ENCODE results near the gene ARID1B. TPM values are rescaled to one million over a fixed set of nuclear protein-coding genes. Genes with fewer than 3 reads are reported as not detected.
A peak's percentile ranks its signal among the peaks of the same experiment; 100 is the strongest.

Gene ARID1B
- total and polyA plus RNA-seq, 2 of the 13 experiments (the other 11 are each of a cell fraction or from before 2014, with no cell fraction given): 20.1 to 32.6 TPM

DNA sequence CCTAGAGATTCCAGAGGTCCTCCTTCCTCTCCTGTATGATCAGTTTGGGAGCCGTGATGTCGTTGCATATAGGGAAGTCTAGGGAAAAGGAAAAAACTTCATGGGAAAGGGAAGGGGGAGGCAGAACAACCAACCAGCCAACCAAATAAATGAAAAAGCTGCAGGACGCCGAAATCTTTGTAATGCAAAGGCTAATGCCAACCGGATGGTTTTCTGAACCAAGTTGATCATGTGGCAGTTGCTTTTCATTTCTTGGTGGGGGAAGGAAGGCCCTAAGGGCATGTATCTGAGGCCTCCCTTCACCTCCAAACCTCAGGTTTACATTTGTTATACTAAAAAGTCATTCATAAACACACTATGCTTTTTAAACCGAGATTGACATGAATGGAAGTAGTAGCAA, 167.2 kb downstream of the ARID1B start:
- 96% methylated on average over 6 of the region's 6 CpGs for whole genome bisulfite sequencing (ENCODE audit: low lambda C conversion rate)

More for the DNA sequence above, 167.2 kb downstream of the ARID1B start:
- Histone ChIP-seq H2AFZ (ENCODE audit: low read length) (no peak overlapping the region), H3K27me3 (ENCODE audit: control insufficient read depth in 1 of 2, insufficient read depth in 2 of 2, low read length in 2 of 2) (no peaks in the 10 kb centered on the region), H4K20me1 (ENCODE audit: insufficient read depth, low read length) (peaks cover 3% of the 10 kb centered on the region; the same call in 1 of the 2 replicates), H3K27ac (ENCODE audit: extremely low read length, insufficient read depth, low read length) (no peak overlapping the region), H3K4me1 (ENCODE audit: insufficient read depth, low read length) (no peaks in the 10 kb centered on the region), H3K4me3 (replicated peaks in 1 of 3; ENCODE audit: insufficient read depth in 1 of 3, low read depth in 2 of 3, low read length in 3 of 3) (no peak overlapping the region), H3K4me2 (ENCODE audit: low read depth, low read length) (no peak overlapping the region), H3K36me3 (replicated peaks in 1 of 2; ENCODE audit: control insufficient read depth in 1 of 2, insufficient read depth in 2 of 2, low read length in 2 of 2) (0 out of 5 replicates have a peak, but pooled peaks cover 0 to 2% of the 10 kb centered on the region in 2 experiments), H3K9me3 (ENCODE audit: low read length) (no peaks in the 10 kb centered on the region), H3K79me2 (ENCODE audit: insufficient read depth, low read length) (peaks cover 56% of the 10 kb centered on the region), H3K9ac (ENCODE audit: insufficient read depth, low read depth, low read length) (no peak overlapping the region)
- no TSS peak for BruUV-seq (replicated peaks)
- no peak for ATAC-seq
- in situ Hi-C loops (cut with HindIII; ENCODE audit: extremely low pct_ligation_motif_present, low pct_unique_long_range_greater_than_20kb): no loop called here
- CTCF ChIA-PET (ENCODE audit: low intra/inter-chr PET ratio, low total read pairs): no interaction called here
- FAIRE-seq: no peak
- DNase-seq (ENCODE audit: low spot score): no peak
- TF ChIP-seq, protein P1, sequence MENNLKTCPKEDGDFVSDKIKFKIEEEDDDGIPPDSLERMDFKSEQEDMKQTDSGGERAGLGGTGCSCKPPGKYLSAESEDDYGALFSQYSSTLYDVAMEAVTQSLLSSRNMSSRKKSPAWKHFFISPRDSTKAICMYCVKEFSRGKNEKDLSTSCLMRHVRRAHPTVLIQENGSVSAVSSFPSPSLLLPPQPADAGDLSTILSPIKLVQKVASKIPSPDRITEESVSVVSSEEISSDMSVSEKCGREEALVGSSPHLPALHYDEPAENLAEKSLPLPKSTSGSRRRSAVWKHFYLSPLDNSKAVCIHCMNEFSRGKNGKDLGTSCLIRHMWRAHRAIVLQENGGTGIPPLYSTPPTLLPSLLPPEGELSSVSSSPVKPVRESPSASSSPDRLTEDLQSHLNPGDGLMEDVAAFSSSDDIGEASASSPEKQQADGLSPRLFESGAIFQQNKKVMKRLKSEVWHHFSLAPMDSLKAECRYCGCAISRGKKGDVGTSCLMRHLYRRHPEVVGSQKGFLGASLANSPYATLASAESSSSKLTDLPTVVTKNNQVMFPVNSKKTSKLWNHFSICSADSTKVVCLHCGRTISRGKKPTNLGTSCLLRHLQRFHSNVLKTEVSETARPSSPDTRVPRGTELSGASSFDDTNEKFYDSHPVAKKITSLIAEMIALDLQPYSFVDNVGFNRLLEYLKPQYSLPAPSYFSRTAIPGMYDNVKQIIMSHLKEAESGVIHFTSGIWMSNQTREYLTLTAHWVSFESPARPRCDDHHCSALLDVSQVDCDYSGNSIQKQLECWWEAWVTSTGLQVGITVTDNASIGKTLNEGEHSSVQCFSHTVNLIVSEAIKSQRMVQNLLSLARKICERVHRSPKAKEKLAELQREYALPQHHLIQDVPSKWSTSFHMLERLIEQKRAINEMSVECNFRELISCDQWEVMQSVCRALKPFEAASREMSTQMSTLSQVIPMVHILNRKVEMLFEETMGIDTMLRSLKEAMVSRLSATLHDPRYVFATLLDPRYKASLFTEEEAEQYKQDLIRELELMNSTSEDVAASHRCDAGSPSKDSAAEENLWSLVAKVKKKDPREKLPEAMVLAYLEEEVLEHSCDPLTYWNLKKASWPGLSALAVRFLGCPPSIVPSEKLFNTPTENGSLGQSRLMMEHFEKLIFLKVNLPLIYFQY (CRISPR knock-in tag; IDR thresholded peaks at IDR 0.05; ENCODE audit: borderline replicate concordance): no peak
- TF ChIP-seq ZNF432 (CRISPR knock-in tag; IDR thresholded peaks at IDR 0.05; ENCODE audit: borderline replicate concordance): no peak
- TF ChIP-seq ZNF674 (CRISPR knock-in tag; IDR thresholded peaks at IDR 0.05; ENCODE audit: low read depth): no peak
- TF ChIP-seq ATF7-NPFF (CRISPR knock-in tag; IDR thresholded peaks at IDR 0.05; ENCODE audit: low read depth): no peak
- TF ChIP-seq MED1 (CRISPR knock-in tag; IDR thresholded peaks at IDR 0.05): no peak
- TF ChIP-seq RBM22 (optimal IDR thresholded peaks at IDR 0.05; ENCODE audit: low read length): peak; percentile 58
- TF ChIP-seq HOXD1 (CRISPR knock-in tag; IDR thresholded peaks at IDR 0.05): no peak
- TF ChIP-seq EEA1 (CRISPR knock-in tag; IDR thresholded peaks at IDR 0.05; ENCODE audit: borderline replicate concordance): no peak
- intact Hi-C loops (cut with micrococcal nuclease; ENCODE audit: unreplicated experiment): no loop called here
- POLR2A ChIA-PET: no interaction called here
